Measurements from ENCODE around the gene FAM184B. TPM values are rescaled to one million over a fixed set of nuclear protein-coding genes. Genes with fewer than 3 reads are reported as not detected.

Gene FAM184B
- polyA plus RNA-seq, 3 donors = not detected

- TF ChIP-seq, protein P1, sequence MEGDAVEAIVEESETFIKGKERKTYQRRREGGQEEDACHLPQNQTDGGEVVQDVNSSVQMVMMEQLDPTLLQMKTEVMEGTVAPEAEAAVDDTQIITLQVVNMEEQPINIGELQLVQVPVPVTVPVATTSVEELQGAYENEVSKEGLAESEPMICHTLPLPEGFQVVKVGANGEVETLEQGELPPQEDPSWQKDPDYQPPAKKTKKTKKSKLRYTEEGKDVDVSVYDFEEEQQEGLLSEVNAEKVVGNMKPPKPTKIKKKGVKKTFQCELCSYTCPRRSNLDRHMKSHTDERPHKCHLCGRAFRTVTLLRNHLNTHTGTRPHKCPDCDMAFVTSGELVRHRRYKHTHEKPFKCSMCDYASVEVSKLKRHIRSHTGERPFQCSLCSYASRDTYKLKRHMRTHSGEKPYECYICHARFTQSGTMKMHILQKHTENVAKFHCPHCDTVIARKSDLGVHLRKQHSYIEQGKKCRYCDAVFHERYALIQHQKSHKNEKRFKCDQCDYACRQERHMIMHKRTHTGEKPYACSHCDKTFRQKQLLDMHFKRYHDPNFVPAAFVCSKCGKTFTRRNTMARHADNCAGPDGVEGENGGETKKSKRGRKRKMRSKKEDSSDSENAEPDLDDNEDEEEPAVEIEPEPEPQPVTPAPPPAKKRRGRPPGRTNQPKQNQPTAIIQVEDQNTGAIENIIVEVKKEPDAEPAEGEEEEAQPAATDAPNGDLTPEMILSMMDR (IDR thresholded peaks at IDR 0.05) = no peak
- no peak overlapping the region for H3K9ac ChIP-seq (ENCODE audit: insufficient read depth, low read length, poor library complexity, severe bottlenecking)
- Mint-ChIP-seq H3K4me1 (peaks cover 33% of the 10 kb centered on the region), H3K27ac (peak overlapping the region in 4 of 7 donors; percentile 5 to 52 (median 12)), H3K9me3 (no peaks in the 10 kb centered on the region), H3K36me3 (peaks cover 29 to 47% of the 10 kb centered on the region in 2 donors), H3K27me3 (ENCODE audit: low read depth in 3 of 3) (peaks cover 0 to 2% (median 0%) of the 10 kb centered on the region in 3 donors), H3K4me3 (peak overlapping the region in 1 of 2 donors; percentile 28)
- no peak for DNase-seq
- intact Hi-C loops (cut with micrococcal nuclease) = loop anchor here in 1 of 2 donors (10.0 kb wide), 1 partner anchor 199 kb away; the partner anchor contains the start of genes DCAF16 and NCAPG
- peaks cover 27 to 35% of the 10 kb centered on the region in 2 donors for H3K4me1 ChIP-seq (ENCODE audit: control insufficient read depth in 1 of 2, insufficient read depth in 2 of 2, low read length in 2 of 2)
- no peak overlapping the region for H3K4me3 ChIP-seq (replicated peaks in 1 of 3; ENCODE audit: low read depth in 2 of 3, low read length in 3 of 3)
- H3K27ac ChIP-seq (ENCODE audit: low read depth in 1 of 2, low read length in 2 of 2) = peak overlapping the region in 1 of 2 donors; percentile 33
- peaks cover 39 to 52% of the 10 kb centered on the region in 2 donors for H3K36me3 ChIP-seq (replicated peaks in 1 of 2; ENCODE audit: control insufficient read depth in 1 of 2, insufficient read depth in 2 of 2, low read length in 2 of 2)
- no peaks in the 10 kb centered on the region for H3K9me3 ChIP-seq (replicated peaks in 1 of 2; ENCODE audit: control insufficient read depth in 1 of 2, insufficient read depth in 1 of 2, low read length in 2 of 2)
- H4K20me1 ChIP-seq (ENCODE audit: insufficient read depth, low read length) = peaks cover 62% of the 10 kb centered on the region
- peak overlapping the region; percentile 41 for H3K4me2 ChIP-seq (replicated peaks; ENCODE audit: extremely low read depth, low read length, poor library complexity, severe bottlenecking)
- H2AFZ ChIP-seq (ENCODE audit: insufficient read depth, low read depth, low read length, poor library complexity, severe bottlenecking) = no peak overlapping the region
- peaks cover 72% of the 10 kb centered on the region for H3K79me2 ChIP-seq (ENCODE audit: insufficient read depth, low read length)
- no peaks in the 10 kb centered on the region for H3K27me3 ChIP-seq (ENCODE audit: control insufficient read depth in 2 of 2, insufficient read depth in 2 of 2, low read length in 2 of 2)
- WGBS (ENCODE audit: insufficient coverage) = 39% methylated on average over 5 of the region's 5 CpGs
These were observed 165.1 kb downstream of the FAM184B start for GRCh38 chr4:17616283-17616682.

DNA sequence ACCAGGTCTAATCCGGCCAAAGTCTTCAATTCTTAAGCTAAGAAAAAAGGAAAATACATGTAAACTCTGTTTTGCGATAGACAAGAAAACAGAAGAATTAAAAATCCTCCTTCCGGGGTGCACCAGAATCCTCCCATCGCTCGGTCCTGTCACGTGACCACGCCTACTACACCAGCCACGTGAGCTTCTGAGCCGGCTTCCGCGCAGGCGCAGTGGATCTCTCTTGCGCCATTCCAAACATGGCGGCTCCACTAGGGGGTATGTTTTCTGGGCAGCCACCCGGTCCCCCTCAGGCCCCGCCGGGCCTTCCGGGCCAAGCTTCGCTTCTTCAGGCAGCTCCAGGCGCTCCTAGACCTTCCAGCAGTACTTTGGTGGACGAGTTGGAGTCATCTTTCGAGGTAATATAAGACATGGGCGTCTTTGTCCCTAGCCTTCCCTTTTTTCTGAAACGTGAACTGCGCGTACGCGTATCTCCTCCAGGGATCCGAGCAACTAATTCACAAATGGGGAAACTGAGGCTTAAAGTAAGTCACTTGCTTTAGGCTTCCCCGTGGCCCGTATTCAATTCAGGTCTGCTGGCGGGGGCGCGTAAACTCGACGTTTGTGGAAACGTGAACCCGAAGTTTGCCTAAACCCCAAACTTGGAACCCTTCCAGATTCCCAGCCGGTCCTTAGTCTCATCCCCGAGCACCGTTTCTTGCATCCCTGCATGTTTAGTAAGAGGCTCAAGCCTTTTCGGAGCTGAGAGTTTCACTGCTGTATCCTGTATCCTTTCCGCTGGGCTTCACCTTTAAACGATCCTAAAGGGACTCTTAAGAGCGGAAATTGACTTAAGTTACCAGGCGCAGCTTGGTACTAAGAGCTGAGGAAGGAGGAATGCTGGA lies 166.8 kb downstream of the FAM184B start, which contains the start of gene MED28:
Gene MED28 (plus strand): TSS at position 226 of the 884 bp plus-strand sequence. CDS start 14 bp downstream, at position 240.
- peak within 1 kb of the TSS; percentile 75 to 98 for H3K27ac ChIP-seq (ENCODE audit: low read depth in 1 of 2, low read length in 2 of 2)
- peak within 1 kb of the TSS; percentile 75 for H3K4me2 ChIP-seq (replicated peaks; ENCODE audit: extremely low read depth, low read length, poor library complexity, severe bottlenecking)
- H3K4me1 Mint-ChIP-seq = peaks cover 33% of the 10 kb centered on the region
- H3K9me3 Mint-ChIP-seq = no peaks in the 10 kb centered on the region
- peaks cover 60% of the 10 kb centered on the region for H3K79me2 ChIP-seq (ENCODE audit: insufficient read depth, low read length)
- TF ChIP-seq, protein P1 (IDR thresholded peaks at IDR 0.05) = no peak
- peaks cover 24 to 35% of the 10 kb centered on the region in 2 donors for H3K36me3 ChIP-seq (replicated peaks in 1 of 2; ENCODE audit: control insufficient read depth in 1 of 2, insufficient read depth in 2 of 2, low read length in 2 of 2)
- peaks cover 46% of the 10 kb centered on the region for H4K20me1 ChIP-seq (ENCODE audit: insufficient read depth, low read length)
- H3K4me1 ChIP-seq (ENCODE audit: control insufficient read depth in 1 of 2, insufficient read depth in 2 of 2, low read length in 2 of 2) = peaks cover 27 to 35% of the 10 kb centered on the region in 2 donors
- H3K36me3 Mint-ChIP-seq = peaks cover 17 to 34% of the 10 kb centered on the region in 2 donors
- H3K4me3 ChIP-seq (replicated peaks in 1 of 3; ENCODE audit: low read depth in 2 of 3, low read length in 3 of 3) = peak within 1 kb of the TSS; percentile 90 to 100 (median 98)
- under 1% methylated on average over 43 of the region's 46 CpGs for WGBS (ENCODE audit: insufficient coverage)
- DNase-seq = peak; percentile 94 to 97 (median 95)
- H3K9me3 ChIP-seq (replicated peaks in 1 of 2; ENCODE audit: control insufficient read depth in 1 of 2, insufficient read depth in 1 of 2, low read length in 2 of 2) = no peaks in the 10 kb centered on the region
- H3K27me3 Mint-ChIP-seq (ENCODE audit: low read depth in 3 of 3) = peaks cover 0 to 2% (median 0%) of the 10 kb centered on the region in 3 donors
- peak within 1 kb of the TSS; percentile 94 to 99 (median 97) for H3K27ac Mint-ChIP-seq
- peak within 1 kb of the TSS; percentile 96 for H3K9ac ChIP-seq (ENCODE audit: insufficient read depth, low read length, poor library complexity, severe bottlenecking)
- intact Hi-C loops (cut with micrococcal nuclease) = loop anchor here (2.0 to 10.0 kb wide), 3 partner anchors 36 to 200 kb away; partner anchors contain the start of genes DCAF16 (in 1 of the 2), LAP3 (in 1 of the 2) and NCAPG (in 1 of the 2)
- peak within 1 kb of the TSS; percentile 96 for H2AFZ ChIP-seq (ENCODE audit: insufficient read depth, low read depth, low read length, poor library complexity, severe bottlenecking)
- no peaks in the 10 kb centered on the region for H3K27me3 ChIP-seq (ENCODE audit: control insufficient read depth in 2 of 2, insufficient read depth in 2 of 2, low read length in 2 of 2)
- peak within 1 kb of the TSS; percentile 98 to 99 for H3K4me3 Mint-ChIP-seq

All from CD14-positive monocyte (primary cell).